HG03521 (cell line): ENCODE data around the gene DAPK1.

Experiments
- ATAC-seq: cut with Tn5 transposase; IDR thresholded peaks from one replicate; pipeline ENCODE4 v1.9.1; 2021; ENCODE audit warnings: mild to moderate bottlenecking, moderate library complexity; ENCODE audit not compliant: unreplicated experiment

Gene DAPK1

DNA sequence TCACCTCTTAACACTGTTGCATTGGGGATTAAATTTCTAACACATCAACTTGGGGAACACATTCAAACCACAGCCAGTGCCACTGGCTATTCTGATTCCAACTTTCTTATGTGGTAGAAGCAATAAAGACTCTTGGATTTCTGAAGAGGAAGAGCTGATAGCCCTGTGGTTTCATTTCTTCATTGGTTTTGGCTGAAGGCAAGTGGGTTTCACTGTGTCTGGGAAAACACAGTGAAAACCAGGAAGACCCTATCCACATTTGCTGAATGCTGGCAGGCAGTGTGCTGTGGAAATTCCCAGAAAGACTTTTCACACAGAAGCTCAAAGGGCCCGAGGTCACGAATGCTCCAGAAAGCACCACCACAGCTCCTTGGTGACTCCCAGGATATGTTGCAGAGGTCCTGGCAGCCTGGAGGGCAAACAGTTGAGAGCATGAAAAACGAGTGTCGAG is 67.1 kb downstream of the DAPK1 start:
- no peak for ATAC-seq

DNA sequence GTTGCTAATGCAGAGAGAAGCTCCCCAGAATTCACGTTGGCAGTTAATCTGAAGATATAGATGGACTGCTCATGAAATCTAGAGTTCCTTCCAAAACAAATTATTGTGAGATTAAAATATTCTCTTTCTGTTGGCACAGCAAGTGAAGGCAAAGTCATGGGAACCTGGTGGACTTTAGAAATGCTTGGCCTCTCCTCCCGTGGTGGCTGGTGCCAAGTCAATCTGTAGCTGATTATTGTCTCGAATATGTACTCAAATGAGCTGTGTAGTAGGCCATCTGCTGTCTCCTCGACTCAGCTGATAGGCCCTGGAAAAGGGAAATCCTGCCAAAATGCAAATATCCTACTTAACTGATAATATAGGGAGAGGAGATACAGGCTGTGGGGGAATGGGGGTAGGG is 69.3 kb downstream of the DAPK1 start:
- no peak for ATAC-seq

DNA sequence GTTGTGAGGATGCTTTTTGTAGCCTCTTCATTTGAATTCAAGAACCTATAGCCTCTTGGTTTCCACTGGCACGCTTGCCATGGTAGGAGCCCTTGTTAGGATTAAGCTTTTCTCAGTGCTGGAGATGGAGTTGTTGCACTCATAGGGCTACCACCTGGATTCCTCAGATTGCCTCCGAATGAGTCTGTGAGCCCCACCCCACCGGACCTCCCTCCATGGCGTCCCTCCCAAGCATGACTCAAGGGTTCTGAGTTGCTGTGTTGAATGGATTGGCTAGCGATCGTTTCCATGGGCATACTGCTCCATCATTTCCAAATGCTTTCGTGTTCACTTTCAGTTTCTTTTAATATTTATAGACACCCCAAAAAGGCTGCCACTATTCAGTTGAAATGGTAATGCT is 69.9 kb downstream of the DAPK1 start:
- no peak for ATAC-seq

DNA sequence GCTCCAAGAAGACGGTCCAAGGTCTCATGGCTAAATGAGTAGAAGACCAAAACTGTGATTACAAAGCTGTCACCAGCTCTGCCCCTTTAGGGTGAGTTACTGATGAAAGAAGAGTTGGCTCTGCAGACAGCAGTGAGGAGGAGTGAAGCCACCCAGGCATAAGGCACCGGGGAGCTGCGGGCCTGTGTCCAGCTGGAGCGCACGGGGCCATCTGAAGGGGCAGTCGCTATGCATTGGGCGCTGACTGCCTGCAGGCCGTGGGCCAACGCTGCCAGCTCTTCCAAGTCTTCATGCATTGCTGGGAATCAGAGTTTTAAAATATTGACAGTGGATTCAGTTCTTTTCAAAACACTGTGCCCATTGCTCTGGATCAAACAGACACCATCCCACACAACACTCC is 70.3 kb downstream of the DAPK1 start:
- ATAC-seq: no peak

DNA sequence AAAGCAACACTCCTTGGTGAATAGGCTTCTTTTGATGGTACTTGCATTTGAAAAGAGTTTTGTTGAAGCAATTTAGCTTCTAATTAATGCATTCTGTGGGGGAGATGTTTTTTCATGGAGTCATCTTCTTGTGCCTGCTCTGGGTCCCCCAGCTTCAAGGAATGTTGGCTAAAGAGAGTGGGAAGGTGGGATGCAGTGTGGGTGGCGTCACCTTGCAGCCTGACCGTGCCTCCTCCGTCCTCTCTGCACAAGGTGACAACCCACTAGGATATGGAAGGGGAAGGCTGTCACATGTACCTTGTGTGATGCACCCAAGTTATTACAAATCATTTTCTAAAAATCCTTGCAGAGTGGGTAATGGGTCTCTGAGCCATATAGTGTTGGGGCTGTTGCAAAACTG is 70.7 kb downstream of the DAPK1 start:
- ATAC-seq: no peak

DNA sequence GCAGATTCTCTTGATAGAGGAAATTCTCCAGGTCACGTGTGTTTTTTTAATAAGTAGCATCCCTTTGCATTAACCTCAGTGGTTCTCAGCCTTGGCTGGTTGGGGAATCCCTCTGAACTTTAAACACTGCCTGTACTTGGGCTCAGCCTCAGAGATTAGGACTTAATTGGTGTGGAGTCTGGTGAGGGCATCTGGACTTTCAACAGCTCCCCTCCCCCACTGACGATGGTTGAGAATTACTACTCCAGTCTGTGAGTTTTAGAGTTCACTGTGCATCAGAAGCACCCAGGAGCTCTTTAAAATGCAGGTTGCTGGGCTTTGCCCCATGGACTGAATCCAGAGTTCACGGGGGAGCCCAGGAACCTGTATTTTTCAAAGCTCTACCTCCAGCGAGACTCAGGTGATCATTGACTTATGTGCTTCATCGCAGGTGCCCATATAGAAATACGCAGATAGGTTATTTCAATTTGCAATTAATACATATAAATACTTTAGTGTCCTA is 71.4 kb downstream of the DAPK1 start:
- no peak for ATAC-seq

DNA sequence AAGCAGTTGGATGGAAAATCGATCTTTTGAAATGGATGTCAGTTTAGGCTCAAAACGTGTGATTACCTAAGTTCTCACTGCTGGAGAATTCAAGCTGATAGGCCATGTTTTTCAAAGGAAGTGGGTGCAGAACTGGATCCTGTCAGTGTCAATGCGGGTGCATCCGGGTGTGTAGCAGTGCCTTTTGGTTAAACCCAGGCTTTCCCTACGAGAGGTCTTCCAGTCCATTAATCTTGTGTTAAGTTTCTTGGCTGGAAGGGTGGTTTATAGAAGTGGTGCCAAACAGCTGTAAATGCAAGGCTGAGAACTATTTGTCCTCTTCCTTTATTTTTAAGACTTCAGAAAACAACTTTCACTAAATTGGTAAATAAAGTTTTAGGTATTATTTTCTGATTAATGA is 71.9 kb downstream of the DAPK1 start:
- ATAC-seq: no peak

DNA sequence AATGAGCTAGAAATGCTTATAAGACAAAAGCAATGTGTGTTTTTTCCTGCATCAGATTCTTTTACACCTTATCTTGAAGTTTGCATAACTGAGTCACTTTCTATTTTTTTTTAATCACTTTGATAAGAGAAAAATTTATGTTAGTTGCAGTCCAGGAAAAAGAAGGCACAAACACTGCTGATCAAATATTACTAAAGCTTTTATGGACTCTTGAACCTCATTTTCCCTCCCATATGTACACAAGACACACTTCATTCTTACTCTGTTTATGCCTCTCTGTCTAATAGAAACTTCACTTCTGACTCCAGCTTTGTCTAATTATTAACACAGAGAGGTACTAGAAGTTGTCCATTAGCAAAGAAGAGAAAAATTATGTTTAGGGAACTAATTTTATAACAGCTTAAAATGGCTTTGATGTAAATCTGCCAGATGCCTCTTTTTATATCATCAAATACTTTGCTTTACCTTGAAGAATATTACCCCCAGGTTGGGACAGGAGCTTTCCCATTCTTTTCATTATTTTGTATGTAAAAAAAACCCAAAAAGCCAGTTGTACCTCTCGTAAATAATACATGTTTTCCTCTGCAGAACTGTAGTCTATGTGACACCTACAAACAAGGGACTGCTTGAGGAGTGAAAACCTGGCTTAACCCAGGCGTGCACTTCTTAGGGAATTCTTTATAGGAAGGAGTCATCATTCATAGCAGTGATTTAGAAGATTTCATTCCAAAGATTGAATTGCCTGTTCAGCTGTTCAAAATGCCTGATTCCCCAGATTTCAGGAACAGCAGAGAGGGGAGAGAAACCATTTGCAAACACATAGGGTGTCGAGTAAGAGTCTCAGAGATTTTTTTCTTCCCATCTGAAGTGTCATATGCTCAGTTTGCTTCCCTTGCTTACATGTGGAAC is 72.6 kb downstream of the DAPK1 start:
- ATAC-seq: peak; percentile 46

DNA sequence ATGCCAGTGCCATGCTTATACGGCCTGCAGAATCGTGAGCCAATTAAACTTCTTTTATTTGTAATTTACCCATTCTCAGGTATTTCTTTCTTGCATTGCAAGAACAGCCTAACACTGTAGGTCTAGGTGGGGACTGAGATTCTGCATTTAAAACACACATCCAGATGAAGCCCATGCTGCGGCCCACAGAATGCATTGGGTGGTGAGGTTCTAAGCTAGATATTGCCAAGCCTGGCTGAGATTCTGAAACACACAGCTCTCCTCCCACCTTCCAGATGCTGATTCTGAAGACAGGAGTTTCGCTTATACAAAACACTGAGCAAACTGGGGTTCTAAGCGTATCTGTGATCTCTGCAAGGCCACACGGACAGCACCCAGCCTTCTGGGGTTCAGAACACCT is 75.1 kb downstream of the DAPK1 start:
- ATAC-seq: no peak

DNA sequence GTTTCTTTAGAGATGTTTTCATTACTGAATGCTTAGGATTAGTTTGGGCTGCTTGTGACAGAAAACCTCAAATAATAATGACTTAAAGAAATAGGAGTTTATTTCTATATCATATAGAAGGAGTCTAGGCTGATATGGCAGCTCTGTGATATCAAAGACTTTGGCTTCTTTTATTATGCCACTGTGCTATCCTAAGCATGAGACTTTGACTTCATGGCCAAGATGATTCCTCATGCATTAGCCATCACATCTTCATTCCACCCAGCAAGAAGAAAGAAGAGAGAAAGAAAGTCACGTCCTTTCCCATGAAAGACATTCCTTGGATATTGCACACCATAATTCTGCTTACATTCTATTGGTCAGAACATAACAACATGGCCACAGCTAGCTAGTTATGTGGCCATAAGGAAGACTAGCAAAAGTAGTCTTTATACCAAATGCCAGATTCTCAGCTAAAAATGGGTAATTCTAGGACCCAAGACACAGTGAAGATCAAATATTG is 76.2 kb downstream of the DAPK1 start:
- no peak for ATAC-seq

DNA sequence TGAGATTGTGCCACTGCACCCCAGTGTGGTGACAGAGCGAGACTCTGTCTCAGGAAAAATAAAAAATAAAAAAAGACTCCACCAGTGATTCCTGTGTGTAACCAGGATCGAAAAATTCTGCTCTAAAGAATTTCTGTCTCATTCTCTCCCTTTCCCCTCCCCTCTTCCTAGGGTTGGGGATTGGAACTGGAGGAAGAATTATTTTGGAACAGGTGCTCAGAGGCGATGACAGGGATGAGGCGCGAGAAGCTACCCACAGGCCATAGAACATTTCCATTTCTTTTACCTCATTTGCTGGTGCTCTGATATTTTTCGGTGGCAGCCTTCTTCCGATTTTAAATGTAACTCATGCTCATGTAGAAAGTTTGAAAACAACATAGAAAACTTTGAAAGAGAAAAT is 80.1 kb downstream of the DAPK1 start:
- no peak for ATAC-seq

DNA sequence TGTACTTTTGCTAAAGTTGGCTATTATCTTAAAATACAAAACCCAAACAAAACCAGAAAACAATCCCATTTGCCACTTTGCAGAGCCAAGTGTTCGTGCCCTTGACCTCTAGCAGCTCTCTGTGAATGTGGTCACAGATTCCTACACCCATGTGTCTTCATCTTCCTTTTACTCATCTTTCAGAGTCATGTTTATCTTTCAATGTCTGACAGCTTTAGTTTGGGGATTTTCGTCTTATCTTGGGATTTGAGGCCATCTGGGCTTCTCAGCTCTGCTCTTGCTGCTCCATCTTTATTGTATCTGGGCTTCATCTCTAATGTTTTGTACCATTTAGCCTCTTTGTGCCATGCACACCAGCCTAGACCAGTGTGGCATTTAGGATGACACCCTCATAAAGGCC is 81.0 kb downstream of the DAPK1 start:
- no peak for ATAC-seq

DNA sequence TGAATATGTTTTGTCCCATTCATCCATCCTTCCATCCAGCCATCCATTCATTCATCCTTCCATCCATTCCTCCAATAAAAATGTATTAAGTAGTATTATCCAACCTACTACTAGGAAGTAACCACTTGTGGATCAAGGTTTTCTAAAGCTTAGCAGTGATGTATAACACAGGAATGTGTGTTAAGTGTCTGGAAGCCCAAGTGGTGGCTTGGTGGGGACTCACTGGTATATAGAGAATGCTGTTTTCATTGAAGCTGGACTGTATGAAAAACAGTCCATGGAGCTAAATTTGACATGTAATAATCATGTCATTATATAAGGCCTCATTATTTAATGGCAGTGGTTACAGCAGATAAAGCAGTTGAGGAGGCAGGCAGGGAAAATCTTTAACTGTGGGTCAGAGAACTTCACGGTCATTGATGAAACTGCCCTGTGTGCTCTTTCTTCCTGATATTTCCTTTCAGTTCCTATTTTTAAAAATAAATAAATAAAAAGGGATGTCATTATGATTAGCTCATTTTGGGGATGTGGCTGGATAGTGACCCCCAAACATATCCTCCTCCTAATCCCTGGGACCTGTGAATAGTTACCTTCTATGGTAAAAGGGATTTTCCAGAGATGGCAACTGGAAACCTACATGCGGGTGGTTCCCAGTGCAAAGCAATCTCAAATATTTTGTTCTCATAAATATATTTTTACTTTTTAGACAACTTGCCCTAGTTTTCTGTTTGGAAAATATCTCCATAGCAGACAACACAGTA is 82.3 kb downstream of the DAPK1 start:
- no peak for ATAC-seq

DNA sequence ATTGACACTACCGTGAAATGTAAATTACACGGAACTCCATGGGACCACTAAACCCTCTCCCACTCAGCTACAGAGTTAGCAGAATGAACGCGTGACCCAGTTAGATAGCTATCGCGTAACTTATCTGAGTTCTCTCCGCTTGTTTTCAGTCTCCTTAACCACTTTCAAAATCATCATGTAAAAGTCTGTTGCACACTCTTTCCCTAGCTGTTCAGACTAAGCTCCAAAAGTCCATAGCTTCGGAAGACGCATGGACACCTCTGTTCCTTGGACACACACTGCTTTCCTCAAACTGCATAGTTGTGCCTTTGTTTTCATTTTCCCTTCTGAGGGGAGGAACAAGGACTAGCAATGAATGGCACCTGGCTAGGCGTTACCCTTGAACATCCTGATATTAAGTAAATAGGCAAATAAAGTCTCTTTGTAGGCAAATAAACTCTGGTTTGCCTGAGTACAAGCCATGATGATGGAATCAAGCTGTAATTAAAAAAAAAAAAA is 83.3 kb downstream of the DAPK1 start:
- ATAC-seq: no peak

DNA sequence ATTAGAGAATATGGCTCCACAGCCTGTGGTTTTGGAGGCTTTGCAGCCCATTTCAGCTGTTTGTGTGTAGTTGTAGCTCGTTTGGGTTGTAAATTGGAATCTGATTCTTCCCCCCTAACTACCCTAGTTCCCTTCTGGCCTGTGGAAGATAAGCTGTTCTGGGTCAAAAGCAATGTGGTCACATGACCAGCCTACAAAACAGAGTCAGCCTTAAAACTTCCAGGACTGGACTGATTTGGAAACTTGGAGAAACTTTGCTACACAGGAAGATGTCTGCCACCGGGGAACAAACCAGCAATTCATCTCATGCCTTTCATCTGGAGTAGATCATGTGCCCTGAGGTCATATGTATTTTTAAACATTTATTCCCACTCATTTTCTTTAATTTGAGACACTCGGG is 83.8 kb downstream of the DAPK1 start:
- ATAC-seq: no peak

DNA sequence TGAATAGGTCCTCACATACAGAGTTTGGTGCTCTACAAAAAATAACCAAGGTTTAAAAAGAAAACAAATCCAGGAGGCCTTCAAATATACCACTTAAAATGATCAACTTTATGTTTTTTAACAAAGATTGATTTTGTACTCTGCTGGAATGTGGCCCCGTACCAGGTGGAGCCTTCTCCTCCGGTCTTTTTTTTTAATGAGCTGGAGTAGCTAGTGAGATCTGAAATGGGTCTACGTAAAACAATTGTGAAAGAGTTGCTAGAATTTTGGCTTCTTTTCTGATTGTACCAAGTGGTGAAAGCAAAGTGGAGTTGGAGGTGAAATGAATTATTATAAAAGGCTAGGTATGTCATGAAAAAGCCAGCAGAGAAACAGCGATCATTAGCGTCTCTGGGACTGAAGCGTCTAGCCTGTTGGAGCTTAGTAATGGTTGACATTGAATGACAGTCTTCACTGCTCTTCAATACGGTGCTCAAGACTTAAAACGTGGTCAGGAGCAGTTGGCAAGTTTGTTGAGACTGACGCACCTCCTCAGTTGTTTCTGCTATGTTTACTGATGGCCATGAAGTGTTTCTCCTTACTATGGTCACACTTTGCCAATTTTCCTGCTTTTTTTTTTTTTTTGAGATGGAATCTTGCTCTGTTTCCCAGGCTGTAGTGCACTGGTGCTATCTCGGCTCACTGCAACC is 84.4 kb downstream of the DAPK1 start:
- ATAC-seq: no peak

DNA sequence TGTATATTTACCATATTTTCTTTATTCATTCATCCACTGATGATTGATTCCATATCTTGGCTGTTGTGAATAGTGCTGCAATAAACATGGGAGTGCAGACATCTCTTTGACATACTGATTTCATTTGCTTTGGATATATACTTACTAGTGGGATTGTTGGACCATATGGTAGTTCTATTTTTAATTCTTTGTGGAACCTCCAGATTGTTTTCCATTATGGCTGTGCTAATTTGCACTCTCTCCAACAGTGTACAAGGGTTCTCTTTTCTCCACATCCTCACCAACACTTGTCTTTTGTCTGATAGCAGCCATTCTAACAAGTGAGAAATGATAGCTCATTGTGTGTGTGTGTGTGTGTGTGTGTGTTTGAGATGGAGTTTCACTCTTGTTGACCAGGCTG is 86.7 kb downstream of the DAPK1 start:
- no peak for ATAC-seq

DNA sequence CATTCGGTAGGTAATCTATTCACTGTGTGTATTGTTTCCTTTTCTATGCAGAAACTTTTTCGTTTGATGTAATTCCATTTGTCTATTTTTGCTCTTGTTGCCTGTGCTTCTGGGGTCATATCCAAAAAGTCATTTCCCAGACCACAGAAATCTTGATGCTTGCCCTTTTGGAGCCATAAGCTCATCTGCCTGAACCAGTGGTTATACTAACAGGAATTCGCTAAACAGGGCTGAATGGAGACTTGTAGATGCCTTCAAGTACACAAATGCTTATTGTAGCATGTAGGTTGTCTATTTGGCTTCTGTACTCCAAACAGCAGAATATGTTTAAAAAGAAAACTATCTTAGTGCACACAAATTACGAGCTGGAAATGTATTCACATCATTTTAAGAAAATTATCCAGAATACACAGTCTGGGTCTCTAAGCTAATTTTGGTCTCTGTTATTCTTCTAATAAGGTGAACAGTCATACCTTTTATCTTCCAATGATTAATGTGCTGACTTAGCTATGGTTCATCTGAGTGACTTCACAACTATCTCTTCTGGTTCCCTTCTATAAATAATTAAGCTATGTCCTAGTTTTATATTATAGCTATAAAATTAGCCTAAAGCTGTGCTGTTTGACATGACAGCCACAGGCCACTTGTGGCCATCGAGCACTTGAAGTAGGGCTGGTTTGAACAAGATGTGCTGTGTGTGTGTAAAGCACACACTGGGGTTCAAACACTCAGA is 87.6 kb downstream of the DAPK1 start:
- no peak for ATAC-seq

DNA sequence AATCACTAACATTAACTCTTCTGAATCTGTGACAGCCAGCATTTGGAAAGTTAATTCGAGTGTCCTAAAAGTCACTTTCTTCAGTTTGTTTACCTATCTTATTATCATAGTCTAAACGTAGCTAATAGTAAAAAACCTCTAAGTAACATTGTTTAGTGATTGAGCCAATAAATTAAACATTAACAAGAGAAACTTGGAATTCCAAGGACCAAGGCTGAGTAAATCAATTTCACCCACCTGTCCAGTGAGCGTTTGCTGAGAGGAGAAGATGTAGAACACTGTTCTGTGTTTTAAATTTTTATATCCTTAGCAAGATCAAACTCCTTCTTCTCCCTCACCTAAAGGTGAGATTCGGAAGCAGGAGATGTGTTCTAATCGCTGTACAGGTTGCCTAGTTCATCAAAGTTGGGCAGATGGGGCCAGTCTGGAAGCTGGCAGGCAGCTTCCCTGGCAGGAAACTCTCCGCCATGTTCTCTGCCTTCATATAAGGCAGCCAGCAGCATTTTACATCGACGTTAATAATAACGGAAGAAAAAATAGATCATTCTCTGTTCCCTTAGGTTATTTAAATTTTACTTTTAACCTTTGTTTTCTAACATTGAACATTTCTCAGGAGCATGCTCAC is 89.2 kb downstream of the DAPK1 start:
- ATAC-seq: no peak

DNA sequence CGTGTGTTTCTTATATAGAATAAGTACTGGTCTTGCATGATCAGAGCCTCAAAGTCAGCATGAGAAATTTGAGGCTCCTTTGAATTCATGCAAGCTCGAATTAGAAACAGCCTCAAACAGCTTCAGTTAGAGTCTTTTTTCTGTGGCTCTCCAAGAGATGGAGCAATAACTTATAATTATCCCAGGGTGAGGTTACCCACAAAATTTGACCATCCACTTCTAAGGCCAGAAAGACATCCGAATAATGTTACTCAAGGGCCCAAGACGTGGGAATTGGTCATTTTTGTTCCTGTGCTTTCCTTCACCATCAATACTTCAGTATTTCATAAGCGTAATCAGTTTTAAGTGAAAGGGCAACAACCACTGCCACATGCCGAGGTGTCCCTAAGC is 89.7 kb downstream of the DAPK1 start:
- no peak for ATAC-seq
